ENCODE results near the gene ARL8A.

DNA sequence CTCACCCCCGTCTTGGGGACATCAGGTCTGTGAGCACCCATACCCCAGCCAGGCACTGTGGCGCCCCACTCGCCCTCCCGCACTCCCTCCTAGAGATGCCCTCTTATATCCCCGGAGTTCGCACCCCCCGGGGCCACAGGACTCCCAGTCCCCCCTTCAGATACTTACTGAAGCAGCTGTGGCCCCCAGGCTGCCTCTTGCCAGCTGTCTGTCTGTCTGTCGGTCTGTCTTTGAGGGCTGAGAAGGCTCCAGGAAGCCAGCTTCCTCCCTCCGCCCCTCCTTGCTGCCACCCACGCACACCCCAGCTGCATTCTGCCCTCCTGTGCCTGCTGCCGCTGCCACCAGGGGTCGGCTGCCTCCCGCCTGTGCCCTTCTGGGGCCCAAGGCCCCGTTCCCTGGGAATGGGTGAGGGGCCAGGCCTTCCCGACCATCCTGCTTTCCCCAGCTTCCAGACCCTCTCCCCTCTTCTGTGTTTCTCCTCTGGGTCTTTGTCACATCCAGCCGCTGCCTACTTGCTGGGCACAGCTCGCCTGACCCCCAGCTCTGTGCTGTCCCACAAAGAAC is 15.9 kb upstream of the ARL8A start, which contains the start of gene PTPN7:
- TF ChIP-seq, protein P1, sequence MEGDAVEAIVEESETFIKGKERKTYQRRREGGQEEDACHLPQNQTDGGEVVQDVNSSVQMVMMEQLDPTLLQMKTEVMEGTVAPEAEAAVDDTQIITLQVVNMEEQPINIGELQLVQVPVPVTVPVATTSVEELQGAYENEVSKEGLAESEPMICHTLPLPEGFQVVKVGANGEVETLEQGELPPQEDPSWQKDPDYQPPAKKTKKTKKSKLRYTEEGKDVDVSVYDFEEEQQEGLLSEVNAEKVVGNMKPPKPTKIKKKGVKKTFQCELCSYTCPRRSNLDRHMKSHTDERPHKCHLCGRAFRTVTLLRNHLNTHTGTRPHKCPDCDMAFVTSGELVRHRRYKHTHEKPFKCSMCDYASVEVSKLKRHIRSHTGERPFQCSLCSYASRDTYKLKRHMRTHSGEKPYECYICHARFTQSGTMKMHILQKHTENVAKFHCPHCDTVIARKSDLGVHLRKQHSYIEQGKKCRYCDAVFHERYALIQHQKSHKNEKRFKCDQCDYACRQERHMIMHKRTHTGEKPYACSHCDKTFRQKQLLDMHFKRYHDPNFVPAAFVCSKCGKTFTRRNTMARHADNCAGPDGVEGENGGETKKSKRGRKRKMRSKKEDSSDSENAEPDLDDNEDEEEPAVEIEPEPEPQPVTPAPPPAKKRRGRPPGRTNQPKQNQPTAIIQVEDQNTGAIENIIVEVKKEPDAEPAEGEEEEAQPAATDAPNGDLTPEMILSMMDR (IDR thresholded peaks at IDR 0.05) = no peak
- TF ChIP-seq ZFX (IDR thresholded peaks at IDR 0.05; ENCODE audit: borderline replicate concordance) = no peak

Measured in 22Rv1 (cell line).